Liver (tissue), 9 donors: ENCODE measurements around the gene SYCP3. TPM values are rescaled to one million over a fixed set of nuclear protein-coding genes. Genes with fewer than 3 reads are reported as not detected.
"Not testable (repeated sequence)": the region's sequence is repeated elsewhere in the genome, so short reads cannot be mapped to it uniquely, and the experiment has no call there.

ENCODE experiments used
- DNase-seq: peaks from one replicate; pipeline ENCODE4 v3.0.0-alpha.2; 2017; ENCODE audit warnings: low spot score
- H3K27ac ChIP-seq, 2 donors: one replicate each; pipeline ENCODE4 v1.7.0; 2013; ENCODE audit warnings: inconsistent platforms in 2 of 2, low read length in 2 of 2, control low read depth in 1 of 2, low read depth in 1 of 2, mild to moderate bottlenecking in 1 of 2
- H3K27me3 ChIP-seq, 4 donors: one replicate each; pipeline versions ENCODE4 v1.6.1 to v1.7.0; 2013; ENCODE audit warnings: low read length in 3 of 4, inconsistent platforms in 1 of 4, mild to moderate bottlenecking in 1 of 4, moderate library complexity in 1 of 4; ENCODE audit not compliant: control insufficient read depth in 4 of 4, insufficient read depth in 4 of 4
- H3K36me3 ChIP-seq, 4 donors: one replicate each; pipeline versions ENCODE4 v1.6.1 to v1.7.0; 2013; ENCODE audit warnings: low read length in 3 of 4, mild to moderate bottlenecking in 3 of 4, low read depth in 1 of 4, moderate library complexity in 1 of 4; ENCODE audit not compliant: control insufficient read depth in 4 of 4, insufficient read depth in 3 of 4
- H3K4me1 ChIP-seq, 4 donors: one replicate each; pipeline versions ENCODE4 v1.6.1 to v1.7.0; 2013; ENCODE audit warnings: low read length in 3 of 4, mild to moderate bottlenecking in 3 of 4, moderate library complexity in 1 of 4; ENCODE audit not compliant: control insufficient read depth in 4 of 4, insufficient read depth in 4 of 4
- H3K4me3 ChIP-seq, 3 donors: one replicate each; pipeline versions ENCODE4 v1.6.1 to v1.7.0; 2013; ENCODE audit warnings: low read length in 3 of 3, control low read depth in 1 of 3, low read depth in 1 of 3, mild to moderate bottlenecking in 1 of 3
- H3K9ac ChIP-seq, 2 donors: one replicate each; pipeline ENCODE4 v1.7.0; 2013; ENCODE audit warnings: low read length in 2 of 2, mild to moderate bottlenecking in 2 of 2, moderate library complexity in 2 of 2, control low read depth in 1 of 2, low read depth in 1 of 2
- H3K9me3 ChIP-seq, 4 donors: one replicate each; pipeline versions ENCODE4 v1.6.1 to v1.7.0; 2013; ENCODE audit warnings: low read length in 3 of 4; ENCODE audit not compliant: control insufficient read depth in 4 of 4
- ATF3 ChIP-seq: IDR thresholded peaks from 2 replicates; pipeline ENCODE4 v1.6.1; 2016; ENCODE audit warnings: antibody characterized with exemption
- CTCF ChIP-seq: fragments of 150-350 bp; IDR thresholded peaks from 2 replicates; pipeline ENCODE4 v1.5.1; 2017; ENCODE audit warnings: improper control_type of control experiment, low read depth, low read length; ENCODE audit not compliant: missing input control
- EGR1 ChIP-seq, 2 donors: IDR thresholded peaks; 2 replicates each; pipeline ENCODE4 v1.6.1; 2016 to 2018; ENCODE audit warnings: antibody characterized with exemption in 2 of 2, low read depth in 2 of 2
- FOXA1 ChIP-seq: IDR thresholded peaks from 2 replicates; pipeline ENCODE4 v1.6.1; 2016; ENCODE audit warnings: antibody characterized with exemption
- GABPA ChIP-seq, 2 donors: IDR thresholded peaks in 1 of 2; conservative IDR thresholded peaks in 1 of 2; 2 replicates each; pipeline ENCODE4 v1.6.1; 2016; ENCODE audit warnings: antibody characterized with exemption in 2 of 2, mild to moderate bottlenecking in 1 of 2, moderate library complexity in 1 of 2
- HNF4A ChIP-seq, 2 donors: conservative IDR thresholded peaks; 2 replicates each; pipeline ENCODE4 v1.6.1; 2016; ENCODE audit warnings: antibody characterized with exemption in 2 of 2, mild to moderate bottlenecking in 2 of 2
- HNF4G ChIP-seq: IDR thresholded peaks from 2 replicates; pipeline ENCODE4 v1.6.1; 2016; ENCODE audit warnings: antibody characterized with exemption
- NR2F2 ChIP-seq: IDR thresholded peaks from 2 replicates; pipeline ENCODE4 v1.6.1; 2016; ENCODE audit warnings: antibody characterized with exemption
- RAD21 ChIP-seq, 2 donors: IDR thresholded peaks; 2 replicates each; pipeline ENCODE4 v1.6.1; 2016; ENCODE audit warnings: antibody characterized with exemption in 2 of 2, mild to moderate bottlenecking in 2 of 2
- REST ChIP-seq: IDR thresholded peaks from 2 replicates; pipeline ENCODE4 v1.6.1; 2016; ENCODE audit warnings: antibody characterized with exemption, mild to moderate bottlenecking
- RXRA ChIP-seq, 2 donors: IDR thresholded peaks; 2 replicates each; pipeline ENCODE4 v1.6.1; 2017 to 2018; ENCODE audit warnings: antibody characterized with exemption in 2 of 2, mild to moderate bottlenecking in 1 of 2
- TAF1 ChIP-seq: conservative IDR thresholded peaks from 2 replicates; pipeline ENCODE4 v1.6.1; 2016; ENCODE audit warnings: antibody characterized with exemption, mild to moderate bottlenecking
- YY1 ChIP-seq: IDR thresholded peaks from 2 replicates; pipeline ENCODE4 v1.6.1; 2016; ENCODE audit warnings: antibody characterized with exemption, mild to moderate bottlenecking
- ZBTB33 ChIP-seq: IDR thresholded peaks from 2 replicates; pipeline ENCODE4 v1.6.1; 2016; ENCODE audit warnings: antibody characterized with exemption
- WGBS: extraction: QIAGEN DNeasy Blood & Tissue Kit; methylation state at CpG from one replicate; pipeline ENCODE4 v1.1.7; 2013; 5-methylcytosine and 5-hydroxymethylcytosine counted together
- polyA plus RNA-seq, 2 donors: library from polyadenylated mRNA; stranded (reverse) in 1 of 2; unstranded in 1 of 2; fragments of 200-250 nt in 1 of 2; fragments of >200 nt in 1 of 2; fragmentation: Nextera tagmentation in 1 of 2; extraction: Ambion mirVana in 1 of 2; gene quantifications; one replicate each; pipeline versions ENCODE4 v1.2.1 to v1.2.3, GENCODE V29; 2013 to 2015
- total RNA-seq, 2 donors: library from RNA; depleted of rRNA; stranded (reverse); fragments of >200 nt; gene quantifications; one replicate each; pipeline ENCODE4 v1.2.3, GENCODE V29; 2014
- donor health status: healthy.
- donor health status: healthy.
- donor health status: healthy.
- donor health status: healthy.
- donor health status: healthy.

Gene SYCP3
- total and polyA plus RNA-seq, 4 donors: 0.17 to 3.0 TPM; not detected in 2

GRCh38 chr12:101737476-101737875, 1.8 kb downstream of the SYCP3 start (continued):
- TF ChIP-seq CTCF (no peak), RXRA (IDR thresholded peaks at IDR 0.05) (no peak), YY1 (no peak), GABPA (IDR thresholded peaks at IDR 0.05 in 1 of 2, conservative IDR thresholded peaks at IDR 0.05 in 1 of 2) (no peak), ATF3 (no peak), EGR1 (IDR thresholded peaks at IDR 0.05; ENCODE audit: low read depth in 2 of 2) (no peak), HNF4G (no peak)

- WGBS: 42% methylated on average over 5 of the region's 5 CpGs
- H3K36me3 ChIP-seq: peaks cover 11 to 33% (median 13%) of the 10 kb centered on the region in 4 donors
- not testable (repeated sequence) for H3K4me3 ChIP-seq
These were observed 4.8 kb downstream of the SYCP3 start for GRCh38 chr12:101734482-101734881.

GRCh38 chr12:101733166-101733565, 6.1 kb downstream of the SYCP3 start:
- peaks cover 4 to 33% (median 11%) of the 10 kb centered on the region in 4 donors for H3K36me3 ChIP-seq
- DNase-seq: no peak
- H3K4me3 ChIP-seq: no peak overlapping the region
- H3K27me3 ChIP-seq: no peaks in the 10 kb centered on the region
- TF ChIP-seq NR2F2 (no peak), REST (no peak), ZBTB33 (no peak), RAD21 (IDR thresholded peaks at IDR 0.05) (no peak), TAF1 (no peak), HNF4A (conservative IDR thresholded peaks at IDR 0.05) (no peak), FOXA1 (no peak), YY1 (no peak), EGR1 (IDR thresholded peaks at IDR 0.05; ENCODE audit: low read depth in 2 of 2) (no peak)
- H3K27ac ChIP-seq: no peak overlapping the region
- H3K9ac ChIP-seq: no peak overlapping the region
- H3K4me1 ChIP-seq: peaks cover 0 to 4% (median 2%) of the 10 kb centered on the region in 4 donors
- 85% methylated on average over 2 of the region's 2 CpGs for WGBS
- H3K9me3 ChIP-seq: no peaks in the 10 kb centered on the region

More at GRCh38 chr12:101734482-101734881, 4.8 kb downstream of the SYCP3 start:
- not testable (repeated sequence) for H3K9me3 ChIP-seq, DNase-seq, H3K9ac ChIP-seq, H3K27ac ChIP-seq, H3K27me3 ChIP-seq, H3K4me1 ChIP-seq
- TF ChIP-seq RXRA (IDR thresholded peaks at IDR 0.05): peak; percentile 60 to 63
- TF ChIP-seq RAD21 (IDR thresholded peaks at IDR 0.05): peak in 1 of 2 donors; percentile 17
- TF ChIP-seq HNF4A (conservative IDR thresholded peaks at IDR 0.05): peak; percentile 56 to 69
